ENCODE data around the gene TRIM13. TPM values are rescaled to one million over a fixed set of nuclear protein-coding genes. Genes with fewer than 3 reads are reported as not detected.

TRIM13 gene
- total and polyA plus RNA-seq, 2 of the 13 experiments (the other 11 are each of a cell fraction or from before 2014, with no cell fraction given) = 22.0 to 24.4 TPM

GRCh38 chr13:49996951-49997895, at the start of gene TRIM13 (continued):
- TF ChIP-seq MYPOP (CRISPR knock-in tag; IDR thresholded peaks at IDR 0.05) (0 out of 2 replicates have a peak, but pooled peaks have one; percentile 36), ZNF10 (CRISPR knock-in tag; IDR thresholded peaks at IDR 0.05; ENCODE audit: borderline replicate concordance, low read depth) (no peak), ZNF407 (CRISPR knock-in tag; IDR thresholded peaks at IDR 0.05; ENCODE audit: not compliant biosample characterization) (peak; percentile 33), YEATS4 (CRISPR knock-in tag; IDR thresholded peaks at IDR 0.05; ENCODE audit: borderline replicate concordance) (peak; percentile 87), SP5 (CRISPR knock-in tag; IDR thresholded peaks at IDR 0.05; ENCODE audit: borderline replicate concordance, low read depth) (no peak; the same call in 1 of the 2 replicates), ZNF766 (CRISPR knock-in tag; IDR thresholded peaks at IDR 0.05; ENCODE audit: borderline replicate concordance) (peak; percentile 71; the same call in 1 of the 2 replicates), ZBTB10 (CRISPR knock-in tag; IDR thresholded peaks at IDR 0.05; ENCODE audit: borderline replicate concordance) (peak; percentile 74), KAT8 (CRISPR knock-in tag; IDR thresholded peaks at IDR 0.05) (peak; percentile 52; the same call in 1 of the 2 replicates), RXRB (CRISPR knock-in tag; IDR thresholded peaks at IDR 0.05; ENCODE audit: borderline replicate concordance) (no peak), KAT7 (CRISPR knock-in tag; IDR thresholded peaks at IDR 0.05; ENCODE audit: borderline replicate concordance) (peak; percentile 64; the same call in 1 of the 2 replicates), SALL1 (CRISPR knock-in tag; IDR thresholded peaks at IDR 0.05) (peak; percentile 59), PHF20 (CRISPR knock-in tag; IDR thresholded peaks at IDR 0.05) (0 out of 2 replicates have a peak, but pooled peaks have one; percentile 49), ATF5 (CRISPR knock-in tag; IDR thresholded peaks at IDR 0.05; ENCODE audit: low read depth) (no peak), ZNF354B (CRISPR knock-in tag; IDR thresholded peaks at IDR 0.05) (0 out of 2 replicates have a peak, but pooled peaks have one; percentile 29), ZNF138 (CRISPR knock-in tag; IDR thresholded peaks at IDR 0.05; ENCODE audit: low read depth) (no peak)
